Bronchus fibroblast of lung (primary cell): ENCODE measurements around the gene C5orf46. TPM values are rescaled to one million over a fixed set of nuclear protein-coding genes. Genes with fewer than 3 reads are reported as not detected.

Source experiments
- total RNA-seq: library from RNA; depleted of rRNA; stranded (reverse); fragments of >200 nt; gene quantifications from 2 replicates; pipeline ENCODE4 v1.2.3, GENCODE V29; 2015

Gene C5orf46
- not detected in 2 replicates for total RNA-seq

DNA sequence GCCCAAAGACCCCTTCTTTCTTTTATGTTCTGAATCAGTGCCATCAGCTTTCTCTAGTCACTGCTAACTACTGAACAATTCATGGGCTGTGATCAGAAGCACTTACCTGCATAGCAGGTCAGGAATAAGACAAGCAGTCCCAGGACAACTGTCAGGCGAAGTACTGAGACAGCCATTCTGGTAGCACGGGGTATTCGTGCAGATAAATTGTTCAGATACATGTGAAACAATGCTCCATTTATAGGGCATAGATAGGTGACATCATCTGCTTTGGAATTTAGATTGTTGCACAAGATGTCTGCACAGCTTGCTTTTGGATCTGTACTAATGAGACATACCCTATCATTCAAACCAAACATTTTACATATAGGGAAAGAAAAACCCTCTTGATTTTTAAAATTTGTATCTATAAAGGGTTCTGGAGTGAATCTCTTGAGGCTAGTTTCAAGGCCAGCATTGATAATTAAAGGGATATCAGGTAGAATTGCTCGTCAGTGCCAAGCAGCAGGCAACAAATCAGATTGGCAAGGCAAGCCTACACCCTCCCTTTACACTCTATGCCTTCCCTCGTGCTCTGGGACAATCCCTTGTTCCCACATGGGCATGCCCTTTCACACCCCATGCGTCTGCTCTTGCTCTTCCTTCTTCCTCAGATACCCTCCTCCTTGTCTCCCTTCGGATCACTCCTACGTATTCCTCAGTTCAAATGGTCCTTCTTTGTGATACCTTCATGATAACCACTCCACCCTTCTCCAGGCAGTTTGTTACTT, at the start of gene C5orf46:
TSS of gene C5orf46 (minus strand) at position 213 of the 770 bp plus-strand sequence. CDS start at position 176, 37 bp downstream.

DNA sequence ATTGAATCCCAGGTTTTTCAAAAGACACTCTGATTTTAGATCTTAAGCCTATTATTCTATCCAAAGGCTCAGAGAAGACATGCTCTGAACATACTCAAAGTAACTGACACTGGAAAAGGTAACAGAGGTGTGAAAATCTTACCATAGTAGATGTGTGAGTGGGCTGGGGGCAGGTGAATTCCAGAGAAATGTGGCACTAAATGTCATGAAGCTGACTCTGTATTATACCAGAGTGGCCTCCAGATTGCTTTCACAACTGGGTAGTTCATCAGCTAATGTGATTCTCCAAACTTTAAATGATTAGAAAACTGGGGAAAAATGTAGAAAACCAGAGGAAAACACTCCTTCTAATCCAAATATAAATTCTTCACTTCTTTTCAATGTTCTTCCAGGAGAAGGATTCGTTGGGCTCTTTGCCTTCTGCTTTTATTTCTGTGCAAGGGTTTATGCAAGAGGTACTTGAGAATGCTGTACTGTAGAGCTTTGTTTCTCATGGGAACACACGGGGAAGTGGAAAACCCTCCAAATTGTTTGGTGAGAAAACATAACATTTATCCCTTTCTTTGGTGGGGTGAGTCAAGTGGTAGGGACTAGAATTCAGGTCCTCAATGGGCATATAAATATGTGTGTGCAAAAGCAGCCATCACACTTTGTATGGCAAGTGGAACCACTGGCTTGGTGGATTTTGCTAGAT, 28.1 kb downstream of the C5orf46 start, which contains the start of gene SCGB3A2:
TSS of gene SCGB3A2 (plus strand) at position 646 of the 694 bp plus-strand sequence. CDS start 93 bp downstream, outside the sequence.

Other genes with a start within 250 kb of the C5orf46 start
- gene JAKMIP2, start 123.8 kb downstream of the C5orf46 start, total RNA-seq: 9.2 and 14.1 TPM in 2 replicates
- not detected in 2 replicates for gene SPINK1, start 74.9 kb downstream of the C5orf46 start, total RNA-seq
- gene SCGB3A2, start 27.8 kb downstream of the C5orf46 start, total RNA-seq: not detected in 2 replicates
- gene SPINK5, start 157.4 kb upstream of the C5orf46 start, total RNA-seq: not detected in 2 replicates